Caco-2 (cell line): ENCODE data around the gene EIF3D. TPM values are rescaled to one million over a fixed set of nuclear protein-coding genes. Genes with fewer than 3 reads are reported as not detected.

ENCODE experiments used
- BruUV-seq: library from RNA; stranded (reverse); fragments of 400-500 nt; replicated peaks from 2 replicates; lab custom pipeline; 2021; lab: Mats Ljungman, UMichigan
- CTCF ChIA-PET: fragments of 300-600 bp; sonication (Branson Sonifier 250); formaldehyde crosslinking; loops from one replicate; lab custom pipeline; 2022; ENCODE audit warnings: antibody characterized with exemption; lab: Charles Lee
- POLR2A ChIA-PET: fragments of 300-600 bp; sonication (Branson Sonifier 250); formaldehyde crosslinking; loops from one replicate; lab custom pipeline; 2022; ENCODE audit warnings: antibody characterized with exemption; lab: Charles Lee
- DNase-seq, 2 experiments: peaks; one replicate each; pipeline versions ENCODE4 v3.0.0 to v3.0.0-alpha.2; 2020 to 2022
- H3K27me3 ChIP-seq: replicated peaks from 2 replicates; pipeline ENCODE4 v1.6.0; 2011; ENCODE audit warnings: low read length; ENCODE audit not compliant: control insufficient read depth, insufficient read depth
- H3K36me3 ChIP-seq: 2 replicates; pipeline ENCODE4 v1.5.1; 2011; ENCODE audit warnings: low read length; ENCODE audit not compliant: control insufficient read depth, insufficient read depth
- H3K4me1 ChIP-seq: fragments of 250-450 bp; sonication (Bioruptor Pico); 2 replicates; pipeline ENCODE4 v1.5.1; 2020; ENCODE audit warnings: mild to moderate bottlenecking
- H3K4me3 ChIP-seq: 2 replicates; pipeline ENCODE4 v1.5.1; 2011; ENCODE audit warnings: low read depth, mild to moderate bottlenecking, control low read depth, low read length
- H3K9me3 ChIP-seq: fragments of 250-450 bp; sonication (Bioruptor Pico); 2 replicates; pipeline ENCODE4 v1.5.1; 2020; ENCODE audit warnings: mild to moderate bottlenecking, moderate library complexity
- H3K27ac Mint-ChIP-seq: one replicate; pipeline ENCODE4 v1.8.0; 2022; ENCODE audit warnings: mixed read lengths; ENCODE audit not compliant: unreplicated experiment
- H3K27me3 Mint-ChIP-seq: one replicate; pipeline ENCODE4 v1.8.0; 2022; ENCODE audit warnings: mixed read lengths; ENCODE audit not compliant: insufficient read depth, unreplicated experiment
- H3K36me3 Mint-ChIP-seq: one replicate; pipeline ENCODE4 v1.8.0; 2022; ENCODE audit warnings: mild to moderate bottlenecking, mixed read lengths; ENCODE audit not compliant: insufficient read depth, unreplicated experiment
- H3K4me1 Mint-ChIP-seq: one replicate; pipeline ENCODE4 v1.8.0; 2022; ENCODE audit warnings: low read depth, mixed read lengths; ENCODE audit not compliant: unreplicated experiment
- H3K4me3 Mint-ChIP-seq: one replicate; pipeline ENCODE4 v1.8.0; 2022; ENCODE audit warnings: mild to moderate bottlenecking, moderate library complexity, mixed read lengths; ENCODE audit not compliant: unreplicated experiment
- H3K9me3 Mint-ChIP-seq: one replicate; pipeline ENCODE4 v1.8.0; 2022; ENCODE audit warnings: mixed read lengths; ENCODE audit not compliant: unreplicated experiment
- intact Hi-C: fragments of 100-400 bp; cut with micrococcal nuclease; formaldehyde crosslinking; loops from one replicate; pipeline ENCODE4 v1.10.0; 2022; ENCODE audit not compliant: unreplicated experiment
- total RNA-seq: library from RNA; stranded (reverse); gene quantifications from 2 replicates; pipeline ENCODE4 v1.2.3, GENCODE V29; 2022
- TF ChIP-seq, protein P1 (sequence below), 2 experiments: fragments of 200-600 bp in 1 of 2; IDR thresholded peaks; 1 replicate in 1 of 2; 2 replicates in 1 of 2; pipeline versions ENCODE4 v1.5.1 to v1.8.0; 2011 to 2022; ENCODE audit warnings: antibody characterized with exemption in 1 of 2, control low read depth in 1 of 2, inconsistent platforms in 1 of 2, low read depth in 1 of 2, low read length in 1 of 2, mild to moderate bottlenecking in 1 of 2, moderate library complexity in 1 of 2; ENCODE audit not compliant: insufficient read depth in 1 of 2, severe bottlenecking in 1 of 2, unreplicated experiment in 1 of 2

Gene EIF3D
- total RNA-seq, 1 experiment from 2014 or later: 250 TPM

DNA sequence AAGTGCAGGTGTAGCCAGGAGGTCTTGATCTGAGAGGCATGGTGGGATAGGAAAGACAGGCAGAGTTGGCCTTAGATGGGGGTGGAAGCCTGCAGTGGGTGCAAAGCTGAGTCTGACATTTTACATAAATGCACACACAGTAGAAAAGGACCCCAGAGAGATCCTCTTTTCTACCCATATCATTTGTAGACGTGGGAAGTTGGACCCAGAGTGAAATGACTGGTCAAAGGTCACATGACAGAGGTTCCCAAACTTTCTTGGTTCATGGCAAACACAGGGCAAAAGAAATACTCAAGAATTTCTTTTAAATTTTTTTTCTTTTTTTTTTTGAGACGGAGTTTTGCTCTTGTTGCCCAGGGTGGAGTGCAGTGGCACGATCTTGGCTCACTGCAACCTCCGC is 16.0 kb downstream of the EIF3D start:
- intact Hi-C loops: no loop called here
- Mint-ChIP-seq H3K9me3 (no peaks in the 10 kb centered on the region), H3K4me1 (peaks cover 12% of the 10 kb centered on the region), H3K36me3 (peaks cover 89% of the 10 kb centered on the region), H3K27ac (no peak overlapping the region), H3K27me3 (no peaks in the 10 kb centered on the region), H3K4me3 (no peak overlapping the region)
- no peak for DNase-seq
- no TSS peak for BruUV-seq
- Histone ChIP-seq H3K4me3 (no peak overlapping the region), H3K4me1 (no peaks in the 10 kb centered on the region), H3K27me3 (no peaks in the 10 kb centered on the region), H3K9me3 (no peaks in the 10 kb centered on the region), H3K36me3 (peaks cover 8% of the 10 kb centered on the region)
- ChIA-PET CTCF (no interaction called here), POLR2A (no interaction called here)
- TF ChIP-seq, protein P1, sequence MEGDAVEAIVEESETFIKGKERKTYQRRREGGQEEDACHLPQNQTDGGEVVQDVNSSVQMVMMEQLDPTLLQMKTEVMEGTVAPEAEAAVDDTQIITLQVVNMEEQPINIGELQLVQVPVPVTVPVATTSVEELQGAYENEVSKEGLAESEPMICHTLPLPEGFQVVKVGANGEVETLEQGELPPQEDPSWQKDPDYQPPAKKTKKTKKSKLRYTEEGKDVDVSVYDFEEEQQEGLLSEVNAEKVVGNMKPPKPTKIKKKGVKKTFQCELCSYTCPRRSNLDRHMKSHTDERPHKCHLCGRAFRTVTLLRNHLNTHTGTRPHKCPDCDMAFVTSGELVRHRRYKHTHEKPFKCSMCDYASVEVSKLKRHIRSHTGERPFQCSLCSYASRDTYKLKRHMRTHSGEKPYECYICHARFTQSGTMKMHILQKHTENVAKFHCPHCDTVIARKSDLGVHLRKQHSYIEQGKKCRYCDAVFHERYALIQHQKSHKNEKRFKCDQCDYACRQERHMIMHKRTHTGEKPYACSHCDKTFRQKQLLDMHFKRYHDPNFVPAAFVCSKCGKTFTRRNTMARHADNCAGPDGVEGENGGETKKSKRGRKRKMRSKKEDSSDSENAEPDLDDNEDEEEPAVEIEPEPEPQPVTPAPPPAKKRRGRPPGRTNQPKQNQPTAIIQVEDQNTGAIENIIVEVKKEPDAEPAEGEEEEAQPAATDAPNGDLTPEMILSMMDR (IDR thresholded peaks at IDR 0.05; ENCODE audit: insufficient read depth in 1 of 2, low read depth in 1 of 2, low read length in 1 of 2, severe bottlenecking in 1 of 2, unreplicated experiment in 1 of 2): no peak

DNA sequence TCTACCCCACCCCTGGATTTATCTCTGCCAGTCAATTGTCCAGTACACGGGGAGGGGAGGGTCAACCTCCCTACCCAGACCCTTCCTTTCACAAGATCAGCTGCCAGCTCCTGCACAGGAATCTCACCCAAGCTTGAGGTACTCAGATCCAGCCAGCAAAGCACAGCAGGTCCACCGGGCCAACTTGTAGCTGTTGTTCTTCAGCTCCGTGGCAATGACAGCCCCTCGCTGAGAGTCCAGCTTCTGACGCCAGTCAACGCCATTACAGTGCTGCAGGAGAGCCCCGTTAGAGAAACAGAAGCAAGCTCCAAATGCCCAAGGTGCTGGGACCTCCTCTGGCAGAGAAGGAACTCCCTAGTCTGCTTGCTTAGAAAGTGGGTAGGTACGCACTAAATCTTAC is 16.6 kb downstream of the EIF3D start:
- TF ChIP-seq, protein P1 (IDR thresholded peaks at IDR 0.05; ENCODE audit: insufficient read depth in 1 of 2, low read depth in 1 of 2, low read length in 1 of 2, severe bottlenecking in 1 of 2, unreplicated experiment in 1 of 2): no peak
- H3K36me3 ChIP-seq: peaks cover 8% of the 10 kb centered on the region
- H3K4me1 ChIP-seq: peaks cover 3% of the 10 kb centered on the region
- ChIA-PET CTCF (interaction anchor here (0.7 kb wide), 1 partner anchor 11 kb away, joined by 4 read pairs; no protein-coding TSS in a partner anchor), POLR2A (no interaction called here)
- Mint-ChIP-seq H3K4me3 (no peak overlapping the region), H3K9me3 (no peaks in the 10 kb centered on the region), H3K27me3 (no peaks in the 10 kb centered on the region), H3K27ac (no peak overlapping the region), H3K36me3 (peaks cover 90% of the 10 kb centered on the region), H3K4me1 (peaks cover 16% of the 10 kb centered on the region)
- no peak overlapping the region for H3K4me3 ChIP-seq
- no peak for DNase-seq
- intact Hi-C loops: no loop called here
- no TSS peak for BruUV-seq
- no peaks in the 10 kb centered on the region for H3K9me3 ChIP-seq
- no peaks in the 10 kb centered on the region for H3K27me3 ChIP-seq

DNA sequence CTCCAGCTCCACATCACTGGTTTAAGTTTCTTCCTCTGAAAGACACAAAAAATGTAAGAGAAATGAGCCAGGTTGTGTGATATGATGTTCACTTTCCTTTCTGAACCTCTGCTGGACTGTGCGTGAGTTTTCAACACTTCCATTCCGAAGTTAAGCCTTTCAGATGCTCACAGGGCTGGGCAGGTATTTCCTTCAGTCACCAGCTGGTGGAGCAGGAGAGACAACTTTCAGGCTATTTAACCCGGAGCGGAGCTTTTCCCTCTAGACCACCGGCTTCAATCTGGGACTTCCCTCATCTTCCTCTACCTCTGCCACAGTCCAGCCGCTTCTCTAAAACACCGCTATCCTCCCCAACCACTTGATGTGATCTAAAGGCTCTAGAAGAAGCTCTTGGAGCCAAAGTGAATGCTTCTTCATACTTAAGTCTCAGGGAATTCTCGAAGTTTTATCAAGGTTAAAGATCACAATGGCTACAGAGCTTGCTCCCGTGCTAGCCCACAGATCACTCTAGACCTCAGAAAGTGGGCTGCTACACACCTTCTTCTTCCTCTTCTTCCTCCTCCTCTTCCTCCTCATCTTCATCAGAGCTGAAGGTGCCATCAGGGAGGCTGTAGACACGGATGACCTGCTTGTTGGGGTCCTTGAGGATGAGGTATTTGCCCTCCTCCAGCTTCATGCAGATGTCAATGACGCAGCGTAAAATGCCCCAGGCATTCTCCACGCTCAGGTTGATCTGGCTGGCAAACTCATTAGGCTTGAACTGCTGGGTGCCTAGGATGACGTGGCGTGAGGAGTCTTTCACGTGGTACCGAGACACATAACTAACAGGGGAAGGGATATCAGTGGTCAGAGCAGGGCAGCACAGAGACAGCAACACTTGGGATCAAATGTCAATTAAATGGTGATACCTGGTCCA is 17.7 kb downstream of the EIF3D start:
- BruUV-seq: no TSS peak
- TF ChIP-seq, protein P1 (IDR thresholded peaks at IDR 0.05; ENCODE audit: insufficient read depth in 1 of 2, low read depth in 1 of 2, low read length in 1 of 2, severe bottlenecking in 1 of 2, unreplicated experiment in 1 of 2): peak; percentile 56 to 72
- H3K4me3 ChIP-seq: no peak overlapping the region
- H3K27me3 ChIP-seq: no peaks in the 10 kb centered on the region
- ChIA-PET POLR2A (interaction anchor here (0.7 to 1.0 kb wide), 2 partner anchors 19 to 267 kb away, joined by 7 to 8 read pairs; no protein-coding TSS in a partner anchor), CTCF (interaction anchor here (0.7 to 1.5 kb wide), 4 partner anchors 10 to 24 kb away, joined by 3 to 5 read pairs (median 4); partner anchors contain the start of gene EIF3D)
- Mint-ChIP-seq H3K27ac (peak overlapping the region; percentile 23), H3K9me3 (no peaks in the 10 kb centered on the region), H3K36me3 (peaks cover 88% of the 10 kb centered on the region), H3K4me1 (peaks cover 19% of the 10 kb centered on the region), H3K27me3 (no peaks in the 10 kb centered on the region), H3K4me3 (no peak overlapping the region)
- peaks cover 4% of the 10 kb centered on the region for H3K4me1 ChIP-seq
- intact Hi-C loops: loop anchor here (1.0 kb wide), 1 partner anchor 18 kb away; the partner anchor contains the start of gene EIF3D
- H3K9me3 ChIP-seq: no peaks in the 10 kb centered on the region
- peaks cover 8% of the 10 kb centered on the region for H3K36me3 ChIP-seq
- peak; percentile 66 to 68 for DNase-seq
